ENCODE measurements around the gene COL1A1. TPM values are rescaled to one million over a fixed set of nuclear protein-coding genes. Genes with fewer than 3 reads are reported as not detected.

COL1A1 gene
- total RNA-seq, 1 donor from 2014 or later, result 15.3 TPM

DNA sequence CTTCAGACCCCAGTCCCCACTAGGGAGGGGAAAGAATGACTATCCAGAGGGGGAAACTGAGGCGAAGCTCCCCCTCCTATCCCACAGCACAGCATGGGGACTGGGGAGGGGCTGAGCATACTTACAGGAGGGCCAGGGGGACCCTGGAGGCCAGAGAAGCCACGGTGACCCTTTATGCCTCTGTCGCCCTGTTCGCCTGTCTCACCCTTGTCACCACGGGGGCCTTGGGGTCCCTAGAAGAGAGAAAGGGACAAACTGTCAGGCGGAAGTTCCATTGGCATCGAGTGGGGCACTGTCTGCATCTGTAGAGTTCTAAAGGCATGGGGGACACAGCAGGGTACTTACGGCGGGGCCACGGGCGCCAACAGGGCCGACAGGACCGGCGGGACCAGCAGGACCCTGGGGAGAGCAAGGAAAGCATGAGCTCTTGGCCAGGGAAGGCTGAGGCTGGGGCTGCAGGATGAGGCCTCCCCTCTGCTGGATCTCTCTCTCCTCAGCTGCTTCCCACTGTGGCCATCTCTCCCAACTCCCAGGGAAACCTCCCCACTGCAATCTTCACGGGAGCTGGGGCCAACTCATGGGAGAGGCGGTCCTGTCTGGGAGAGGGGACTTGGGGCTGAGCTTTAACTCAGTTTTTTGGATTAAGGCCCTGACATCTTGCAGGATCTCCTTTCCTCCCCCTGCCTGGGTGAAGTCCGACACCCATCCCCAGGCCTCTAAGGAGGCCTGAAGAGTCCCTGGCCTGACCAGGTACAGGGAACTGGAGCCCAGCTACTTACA lies 13.5 kb downstream of the COL1A1 start:
- no peak for DNase-seq (ENCODE audit: low read depth)
- peaks cover 36% of the 10 kb centered on the region for H3K36me3 ChIP-seq (ENCODE audit: control insufficient read depth, insufficient read depth, low read length)
- H3K4me3 ChIP-seq (ENCODE audit: low read depth, low read length), result no peak overlapping the region
- TF ChIP-seq, protein P1, sequence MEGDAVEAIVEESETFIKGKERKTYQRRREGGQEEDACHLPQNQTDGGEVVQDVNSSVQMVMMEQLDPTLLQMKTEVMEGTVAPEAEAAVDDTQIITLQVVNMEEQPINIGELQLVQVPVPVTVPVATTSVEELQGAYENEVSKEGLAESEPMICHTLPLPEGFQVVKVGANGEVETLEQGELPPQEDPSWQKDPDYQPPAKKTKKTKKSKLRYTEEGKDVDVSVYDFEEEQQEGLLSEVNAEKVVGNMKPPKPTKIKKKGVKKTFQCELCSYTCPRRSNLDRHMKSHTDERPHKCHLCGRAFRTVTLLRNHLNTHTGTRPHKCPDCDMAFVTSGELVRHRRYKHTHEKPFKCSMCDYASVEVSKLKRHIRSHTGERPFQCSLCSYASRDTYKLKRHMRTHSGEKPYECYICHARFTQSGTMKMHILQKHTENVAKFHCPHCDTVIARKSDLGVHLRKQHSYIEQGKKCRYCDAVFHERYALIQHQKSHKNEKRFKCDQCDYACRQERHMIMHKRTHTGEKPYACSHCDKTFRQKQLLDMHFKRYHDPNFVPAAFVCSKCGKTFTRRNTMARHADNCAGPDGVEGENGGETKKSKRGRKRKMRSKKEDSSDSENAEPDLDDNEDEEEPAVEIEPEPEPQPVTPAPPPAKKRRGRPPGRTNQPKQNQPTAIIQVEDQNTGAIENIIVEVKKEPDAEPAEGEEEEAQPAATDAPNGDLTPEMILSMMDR (IDR thresholded peaks at IDR 0.05; ENCODE audit: insufficient read depth, low read length, severe bottlenecking), result no peak
- no peak for FAIRE-seq
- H3K27me3 ChIP-seq (ENCODE audit: control insufficient read depth, insufficient read depth, low read length), result no peaks in the 10 kb centered on the region

DNA sequence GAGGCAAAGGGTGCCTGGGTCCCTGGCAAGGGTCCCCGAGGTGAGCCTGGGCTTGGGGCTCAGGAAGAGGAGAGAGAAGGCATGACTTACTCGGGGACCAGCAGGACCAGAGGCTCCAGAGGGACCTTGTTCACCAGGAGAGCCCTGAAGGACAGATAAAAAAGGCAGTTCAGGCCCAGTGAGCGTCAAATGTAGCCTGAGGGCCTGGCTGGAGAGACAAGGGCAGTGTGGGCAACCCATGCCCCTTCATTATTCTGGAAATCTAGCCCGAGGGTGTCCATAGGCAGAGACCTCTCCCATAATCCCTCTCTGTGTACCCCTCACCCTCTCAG lies 14.1 kb downstream of the COL1A1 start:
- Histone ChIP-seq H3K27me3 (ENCODE audit: control insufficient read depth, insufficient read depth, low read length) (no peaks in the 10 kb centered on the region), H3K36me3 (ENCODE audit: control insufficient read depth, insufficient read depth, low read length) (peaks cover 32% of the 10 kb centered on the region), H3K4me3 (ENCODE audit: low read depth, low read length) (no peak overlapping the region)
- FAIRE-seq, result no peak
- DNase-seq (ENCODE audit: low read depth), result no peak
- TF ChIP-seq, protein P1 (IDR thresholded peaks at IDR 0.05; ENCODE audit: insufficient read depth, low read length, severe bottlenecking), result no peak

DNA sequence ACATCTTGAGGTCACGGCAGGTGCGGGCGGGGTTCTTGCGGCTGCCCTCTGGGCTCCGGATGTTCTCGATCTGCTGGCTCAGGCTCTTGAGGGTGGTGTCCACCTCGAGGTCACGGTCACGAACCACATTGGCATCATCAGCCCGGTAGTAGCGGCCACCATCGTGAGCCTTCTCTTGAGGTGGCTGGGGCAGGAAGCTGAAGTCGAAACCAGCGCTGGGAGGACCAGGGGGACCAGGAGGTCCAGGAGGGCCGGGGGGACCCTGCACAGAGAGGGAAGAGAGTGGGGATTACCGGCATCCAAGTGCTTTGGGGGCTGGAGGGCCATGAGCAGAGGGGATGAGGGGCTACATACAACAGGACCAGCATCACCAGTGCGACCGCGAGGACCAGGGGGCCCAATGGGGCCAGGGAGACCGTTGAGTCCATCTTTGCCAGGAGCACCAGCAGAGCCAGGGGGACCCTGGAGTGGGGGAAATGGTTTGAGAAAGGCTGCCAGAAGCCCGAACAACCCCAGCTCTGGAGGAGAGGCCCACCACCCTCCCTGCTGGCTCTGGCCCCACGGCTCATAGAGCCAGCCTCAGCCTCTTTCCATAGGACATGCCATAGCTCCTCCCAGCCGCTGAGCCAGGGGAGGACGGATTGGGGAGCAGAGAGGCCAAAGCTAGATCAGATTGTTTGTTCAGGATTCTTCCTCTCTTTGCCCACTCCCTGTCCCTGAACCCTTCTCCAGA lies 14.6 kb downstream of the COL1A1 start:
- no peak for DNase-seq (ENCODE audit: low read depth)
- no peaks in the 10 kb centered on the region for H3K27me3 ChIP-seq (ENCODE audit: control insufficient read depth, insufficient read depth, low read length)
- peaks cover 32% of the 10 kb centered on the region for H3K36me3 ChIP-seq (ENCODE audit: control insufficient read depth, insufficient read depth, low read length)
- no peak for FAIRE-seq
- TF ChIP-seq, protein P1 (IDR thresholded peaks at IDR 0.05; ENCODE audit: insufficient read depth, low read length, severe bottlenecking), result no peak
- H3K4me3 ChIP-seq (ENCODE audit: low read depth, low read length), result no peak overlapping the region

DNA sequence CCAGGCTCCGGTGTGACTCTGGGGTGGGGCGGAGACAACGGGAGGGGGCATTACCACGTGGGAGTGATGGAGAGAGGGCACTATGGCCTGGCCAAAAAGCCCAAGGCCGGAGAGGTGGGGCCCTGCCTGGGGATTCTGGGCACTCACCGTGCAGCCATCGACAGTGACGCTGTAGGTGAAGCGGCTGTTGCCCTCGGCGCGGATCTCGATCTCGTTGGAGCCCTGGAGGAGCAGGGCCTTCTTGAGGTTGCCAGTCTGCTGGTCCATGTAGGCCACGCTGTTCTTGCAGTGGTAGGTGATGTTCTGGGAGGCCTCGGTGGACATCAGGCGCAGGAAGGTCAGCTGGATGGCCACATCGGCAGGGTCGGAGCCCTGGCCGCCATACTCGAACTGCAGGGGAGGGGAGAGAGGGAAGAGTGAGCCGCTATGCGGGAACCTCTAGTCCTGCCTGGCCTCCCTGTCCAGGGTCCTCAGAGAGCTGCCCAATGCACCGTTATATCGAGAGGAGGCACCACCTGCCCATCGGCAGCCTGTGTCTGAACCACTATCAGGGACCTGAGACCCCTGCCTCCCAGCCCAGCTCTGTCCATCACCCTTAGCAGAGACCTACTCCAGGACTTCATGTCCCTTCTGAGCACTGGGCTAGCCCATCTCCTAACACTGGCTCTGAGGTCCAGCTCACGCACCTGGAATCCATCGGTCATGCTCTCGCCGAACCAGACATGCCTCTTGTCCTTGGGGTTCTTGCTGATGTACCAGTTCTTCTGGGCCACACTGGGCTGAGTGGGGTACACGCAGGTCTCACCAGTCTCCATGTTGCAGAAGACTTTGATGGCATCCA lies 15.6 kb downstream of the COL1A1 start:
- TF ChIP-seq, protein P1 (IDR thresholded peaks at IDR 0.05; ENCODE audit: insufficient read depth, low read length, severe bottlenecking), result no peak
- FAIRE-seq (no peak), DNase-seq (ENCODE audit: low read depth) (no peak)
- no peaks in the 10 kb centered on the region for H3K27me3 ChIP-seq (ENCODE audit: control insufficient read depth, insufficient read depth, low read length)
- H3K4me3 ChIP-seq (ENCODE audit: low read depth, low read length), result no peak overlapping the region
- H3K36me3 ChIP-seq (ENCODE audit: control insufficient read depth, insufficient read depth, low read length), result peaks cover 32% of the 10 kb centered on the region

DNA sequence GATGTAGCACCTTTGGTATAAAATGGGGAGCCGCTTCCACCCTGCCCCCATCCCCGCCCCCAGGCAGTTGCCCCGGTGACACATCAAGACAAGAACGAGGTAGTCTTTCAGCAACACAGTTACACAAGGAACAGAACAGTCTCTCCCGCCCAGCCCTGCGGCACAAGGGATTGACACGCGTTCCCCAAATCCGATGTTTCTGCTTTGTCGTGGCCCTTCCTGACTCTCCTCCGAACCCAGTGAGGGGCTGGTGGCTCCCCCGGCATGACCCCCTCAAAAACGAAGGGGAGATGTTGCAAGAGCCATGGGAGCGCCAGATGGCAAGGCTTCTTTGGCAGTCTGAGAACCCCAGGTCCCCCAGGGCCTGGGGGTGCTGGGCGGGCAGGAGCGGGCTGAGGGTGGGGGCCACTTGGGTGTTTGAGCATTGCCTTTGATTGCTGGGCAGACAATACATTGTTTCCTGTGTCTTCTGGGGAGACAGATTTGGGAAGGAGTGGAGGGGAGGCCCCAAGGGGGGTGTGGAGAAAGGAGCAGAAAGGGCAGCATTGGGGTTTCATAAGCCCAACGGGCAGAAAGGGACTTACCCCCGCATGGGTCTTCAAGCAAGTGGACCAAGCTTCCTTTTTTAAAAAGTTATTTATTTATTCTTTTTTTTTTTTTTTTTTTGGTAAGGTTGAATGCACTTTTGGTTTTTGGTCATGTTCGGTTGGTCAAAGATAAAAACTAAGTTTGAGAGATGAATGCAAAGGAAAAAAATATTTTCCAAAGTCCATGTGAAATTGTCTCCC lies 16.6 kb downstream of the COL1A1 start:
- TF ChIP-seq, protein P1 (IDR thresholded peaks at IDR 0.05; ENCODE audit: insufficient read depth, low read length, severe bottlenecking), result no peak
- Histone ChIP-seq H3K27me3 (ENCODE audit: control insufficient read depth, insufficient read depth, low read length) (no peaks in the 10 kb centered on the region), H3K36me3 (ENCODE audit: control insufficient read depth, insufficient read depth, low read length) (peaks cover 27% of the 10 kb centered on the region), H3K4me3 (ENCODE audit: low read depth, low read length) (no peak overlapping the region)
- DNase-seq (ENCODE audit: low read depth), result peak; percentile 69
- FAIRE-seq, result no peak

All from bronchial epithelial cell (primary cell).